PFSK-1 (cell line): ENCODE results near the gene VAV3.

ENCODE experiments used
- POLR2AphosphoS5 ChIP-seq: IDR thresholded peaks from 2 replicates; pipeline ENCODE4 v1.6.1; 2012; ENCODE audit warnings: low read depth, mild to moderate bottlenecking, control low read depth, low read length, moderate library complexity
- REST ChIP-seq, 2 experiments: IDR thresholded peaks; 2 replicates each; pipeline versions ENCODE4 v1.6.1 to v1.8.0; 2011 to 2012; ENCODE audit warnings: low read depth in 2 of 2, low read length in 2 of 2, control low read depth in 1 of 2, inconsistent platforms in 1 of 2, mild to moderate bottlenecking in 1 of 2, moderate library complexity in 1 of 2; ENCODE audit not compliant: insufficient read depth in 1 of 2

- TF ChIP-seq REST (IDR thresholded peaks at IDR 0.05; ENCODE audit: insufficient read depth in 1 of 2, low read depth in 2 of 2, low read length in 2 of 2), result no peak
- TF ChIP-seq POLR2AphosphoS5, result no peak
These were observed 214.5 kb downstream of the VAV3 start for GRCh38 chr1:107750364-107750959.
